ENCODE results near the gene TEX52.

GRCh38 chr12:2806700-2807099, 50.1 kb downstream of the TEX52 start:
- no peak for TF ChIP-seq CTCF (optimal IDR thresholded peaks at IDR 0.05 in 1 of 3, IDR thresholded peaks at IDR 0.05 in 1 of 3, conservative IDR thresholded peaks at IDR 0.05 in 1 of 3; ENCODE audit: extremely low read depth in 1 of 3, insufficient read depth in 2 of 3, low read length in 3 of 3)
- no peak for TF ChIP-seq EZH2 (IDR thresholded peaks at IDR 0.05; ENCODE audit: low read length)
